ENCODE results near the gene ZNF12. TPM values are rescaled to one million over a fixed set of nuclear protein-coding genes. Genes with fewer than 3 reads are reported as not detected.

The ZNF12 gene
- 11.7 and 15.4 TPM in 2 replicates for total RNA-seq

DNA sequence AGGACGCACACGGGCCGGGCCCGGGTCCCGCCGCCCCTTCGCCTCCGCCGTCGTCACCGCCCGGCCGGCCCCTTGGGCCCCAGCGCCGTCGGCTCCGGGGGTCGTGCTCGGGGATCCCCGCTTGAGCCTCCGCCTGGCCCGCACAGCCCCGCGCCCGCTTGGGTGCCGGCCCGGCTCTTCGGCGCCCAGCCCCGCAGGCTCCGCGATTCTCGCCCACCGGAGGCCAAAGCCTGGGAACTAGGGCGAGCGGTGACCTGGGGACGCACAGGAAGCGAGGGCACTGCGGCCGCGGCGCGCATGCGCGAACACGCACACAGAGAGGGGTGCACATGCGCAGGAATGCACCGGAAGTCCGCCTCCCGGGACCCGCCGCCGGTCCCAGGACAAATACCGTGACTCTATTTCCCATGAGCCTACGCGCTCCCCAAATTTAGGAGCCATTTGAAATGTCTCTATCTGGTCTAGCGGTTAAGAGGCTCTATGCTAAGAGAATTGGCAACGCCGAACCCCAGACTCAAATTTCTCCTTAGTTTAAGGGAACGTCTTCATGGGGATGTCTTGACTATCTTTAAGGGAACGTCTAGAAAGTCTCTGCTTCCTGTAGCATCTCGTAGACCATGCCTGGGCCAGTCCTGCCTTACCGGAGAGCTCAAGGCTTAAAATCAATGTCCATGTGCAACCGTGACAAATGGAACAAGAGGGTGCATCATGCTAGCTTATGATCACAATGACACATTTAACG lies at the start of gene ZNF12:
Gene ZNF12 (minus strand): TSS at position 282 of the 742 bp plus-strand sequence. CDS start 1,774 bp downstream, outside the sequence.

DNA sequence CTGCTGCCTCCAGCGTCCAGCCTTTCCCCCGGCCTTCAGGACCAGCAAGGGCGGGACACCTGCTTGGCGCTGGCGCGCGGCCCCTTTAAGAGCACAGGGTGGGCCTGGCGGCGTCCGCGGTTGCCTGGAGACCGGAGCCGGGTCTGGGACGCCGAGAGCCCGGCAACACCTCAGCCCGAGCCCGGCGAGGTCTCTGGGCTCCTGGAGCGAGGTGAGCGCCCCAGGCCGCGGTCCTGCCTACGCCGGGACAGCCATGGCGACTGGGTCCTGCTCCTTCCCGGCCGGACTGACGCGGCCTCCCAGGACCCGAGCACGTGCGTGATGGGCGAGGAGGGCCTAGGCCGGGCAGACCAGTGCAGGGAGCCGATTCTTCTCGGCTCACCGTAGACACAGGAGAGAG lies 47.2 kb upstream of the ZNF12 start, which contains the start of gene RSPH10B2:
Gene RSPH10B2 (plus strand): TSS at position 140 of the 400 bp plus-strand sequence. CDS start 3,575 bp downstream, outside the sequence.

Other genes with a start within 250 kb of the ZNF12 start
- 267 and 294 TPM in 2 replicates for gene KDELR2, start 222.8 kb downstream of the ZNF12 start, total RNA-seq
- not detected in 2 replicates for gene GRID2IP, start 155.5 kb downstream of the ZNF12 start, total RNA-seq
- gene ZDHHC4, start 129.5 kb downstream of the ZNF12 start, total RNA-seq: 38.1 and 43.7 TPM in 2 replicates
- gene INTS15, start 116.9 kb downstream of the ZNF12 start, total RNA-seq: 8.7 and 10.9 TPM in 2 replicates
- 0.16 and 1.1 TPM in 2 replicates for gene ZNF853, start 91.3 kb downstream of the ZNF12 start, total RNA-seq
- gene ZNF316, start 69.6 kb downstream of the ZNF12 start, total RNA-seq: 7.3 and 8.7 TPM in 2 replicates
- not detected in 2 replicates for gene RSPH10B2, start 47.2 kb upstream of the ZNF12 start, total RNA-seq
- 7.6 and 13.9 TPM in 2 replicates for gene CCZ1B, start 119.3 kb upstream of the ZNF12 start, total RNA-seq